Fibroblast of skin of right quadriceps (primary cell): ENCODE data around the gene ZBTB42.

Experiments used
- DNase-seq: peaks from one replicate; pipeline ENCODE4 v3.0.0-alpha.2; 2013

Gene ZBTB42

DNA sequence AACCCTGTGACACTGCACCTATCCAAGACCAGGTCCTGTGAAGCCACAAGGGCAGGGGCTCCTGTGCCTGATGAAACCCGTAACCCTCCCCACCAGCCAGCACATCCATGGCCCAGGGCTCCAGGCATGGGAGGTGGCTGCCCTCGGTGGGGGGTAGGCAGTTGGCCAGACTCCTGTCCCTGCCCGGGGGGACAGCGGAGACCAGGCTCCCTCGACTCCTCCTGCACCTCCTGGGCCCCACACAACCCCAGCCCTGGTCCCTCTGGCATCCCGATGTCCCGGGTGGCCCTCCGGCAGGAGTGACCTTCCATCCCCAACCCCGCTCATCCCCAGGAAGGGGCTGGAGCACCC lies 16.7 kb upstream of the ZBTB42 start:
- DNase-seq: no peak

- DNase-seq: no peak
These were observed 15.8 kb upstream of the ZBTB42 start for GRCh38 chr14:104784846-104785707.

DNA sequence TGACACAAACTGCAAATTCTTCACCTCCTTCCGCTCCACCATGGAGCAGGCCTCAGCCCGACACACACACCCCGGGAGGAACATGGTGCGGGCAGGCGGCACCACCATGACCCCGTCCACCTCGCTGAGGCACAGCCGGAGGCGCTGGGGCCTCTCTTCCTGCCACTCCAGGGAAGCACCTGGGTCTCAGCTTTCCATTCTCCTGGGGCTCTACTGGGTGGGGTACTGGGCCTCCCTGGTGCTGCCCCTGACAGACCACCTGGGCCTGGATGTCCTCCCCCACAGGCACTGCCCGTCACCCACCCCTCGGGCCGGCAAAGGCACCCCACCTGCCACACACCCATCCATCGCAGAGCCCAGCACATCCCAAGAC lies 15.2 kb upstream of the ZBTB42 start:
- no peak for DNase-seq

DNA sequence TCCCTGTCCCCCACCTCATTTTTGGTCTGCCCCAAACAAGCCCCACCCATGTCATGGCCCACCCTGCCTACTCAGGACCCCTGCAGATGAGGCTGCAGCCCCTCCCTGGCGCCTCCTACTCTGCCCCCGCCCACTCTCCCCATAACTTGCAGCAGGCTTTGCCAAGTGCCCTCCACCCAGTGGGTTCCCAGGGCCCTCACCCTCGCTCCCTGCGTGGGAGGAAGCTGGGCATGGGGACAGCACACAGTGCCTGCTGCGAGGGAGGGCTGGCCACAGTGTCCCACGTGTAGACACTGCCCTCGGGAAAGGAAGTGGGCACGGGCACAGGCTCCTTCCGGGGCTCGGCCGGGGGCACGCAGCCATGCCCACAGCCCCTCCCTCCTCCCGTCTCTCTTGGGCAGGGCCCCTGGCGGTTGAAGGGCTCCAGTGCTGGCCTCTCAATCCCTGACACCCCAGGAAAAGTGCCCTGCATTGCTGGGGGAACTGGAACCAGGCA lies 14.8 kb upstream of the ZBTB42 start:
- no peak for DNase-seq

GRCh38 chr14:104786726-104787675 lies 13.9 kb upstream of the ZBTB42 start:
- DNase-seq: no peak

- no peak for DNase-seq
These were observed 13.2 kb upstream of the ZBTB42 start for GRCh38 chr14:104787736-104788135.

DNA sequence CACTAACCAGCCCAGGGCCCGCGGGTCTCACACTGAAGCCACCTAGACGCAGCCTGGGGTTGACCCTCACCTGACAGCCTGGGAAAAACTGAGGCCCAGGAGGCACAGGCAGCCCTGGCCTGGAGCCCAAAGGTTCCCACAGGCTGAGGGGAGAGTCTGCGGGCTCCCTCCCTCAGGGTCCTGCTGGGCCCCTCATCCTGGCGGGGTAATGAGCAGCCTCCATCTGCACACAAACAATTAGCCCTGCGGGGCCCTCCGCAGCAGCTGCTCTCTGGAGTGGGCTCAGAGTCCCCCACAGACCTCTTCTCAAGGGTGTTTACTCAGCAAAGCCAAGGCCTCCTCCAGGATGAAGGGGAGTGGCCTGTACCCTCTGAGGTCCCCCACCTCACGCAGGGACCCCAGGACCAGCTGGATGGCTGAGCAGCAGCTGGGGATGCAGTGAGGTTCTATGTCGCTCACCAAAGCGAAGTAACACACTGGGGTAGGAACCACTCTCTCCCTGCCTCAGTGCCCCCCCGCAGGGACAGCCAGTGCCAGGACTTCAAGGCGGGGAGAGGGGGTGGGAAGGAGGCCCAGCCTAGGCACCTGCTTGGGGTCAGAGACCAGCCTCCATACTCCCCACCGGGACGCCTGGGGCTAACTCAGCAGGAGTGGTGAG lies 12.6 kb upstream of the ZBTB42 start:
- no peak for DNase-seq

DNA sequence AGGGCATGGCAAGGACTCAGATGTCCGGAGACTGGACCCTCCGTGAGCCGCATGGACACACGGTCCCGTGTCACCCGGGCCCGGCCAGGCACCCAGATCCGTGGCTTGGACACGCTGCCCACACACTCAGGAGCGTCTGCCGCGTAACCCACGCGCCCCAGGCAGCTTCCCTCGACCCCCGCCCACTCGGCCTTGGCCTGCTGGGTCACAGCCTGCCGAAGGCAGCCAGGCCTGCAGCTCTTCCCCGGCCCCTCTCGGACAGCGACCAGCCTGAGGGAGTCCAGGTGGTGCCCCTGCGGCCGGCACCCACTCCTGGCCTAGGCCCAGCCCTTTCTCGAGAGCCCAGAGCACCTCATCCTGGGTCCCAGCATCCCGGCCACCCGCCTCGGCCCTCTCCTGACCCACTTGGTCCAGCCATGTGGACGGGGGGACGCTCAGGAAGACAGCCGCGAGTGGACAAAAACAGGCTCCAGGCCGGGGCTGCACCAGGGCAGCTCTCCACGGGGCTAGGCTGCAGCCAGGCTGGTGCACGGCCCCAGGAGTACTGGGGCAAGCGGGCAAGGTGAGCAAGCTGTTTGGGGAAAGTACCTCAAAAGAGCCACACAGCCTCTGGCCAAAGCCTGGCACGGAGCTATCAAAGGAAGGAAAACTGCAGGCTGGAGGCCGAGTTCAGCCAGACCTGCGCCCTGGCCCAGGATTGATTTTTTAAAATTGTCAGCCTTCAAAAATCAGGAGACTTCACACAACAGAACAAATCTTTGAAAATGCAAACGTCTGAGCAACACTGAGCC lies 11.8 kb upstream of the ZBTB42 start:
- DNase-seq: no peak

GRCh38 chr14:104789752-104790743 lies 10.9 kb upstream of the ZBTB42 start:
- DNase-seq: no peak

GRCh38 chr14:104791425-104791824 lies 9.5 kb upstream of the ZBTB42 start:
- no peak for DNase-seq

GRCh38 chr14:104792101-104792884 lies 8.6 kb upstream of the ZBTB42 start:
- no peak for DNase-seq

GRCh38 chr14:104792945-104793702 lies 7.8 kb upstream of the ZBTB42 start:
- DNase-seq: no peak

GRCh38 chr14:104793703-104793959 lies 7.3 kb upstream of the ZBTB42 start:
- DNase-seq: no peak

DNA sequence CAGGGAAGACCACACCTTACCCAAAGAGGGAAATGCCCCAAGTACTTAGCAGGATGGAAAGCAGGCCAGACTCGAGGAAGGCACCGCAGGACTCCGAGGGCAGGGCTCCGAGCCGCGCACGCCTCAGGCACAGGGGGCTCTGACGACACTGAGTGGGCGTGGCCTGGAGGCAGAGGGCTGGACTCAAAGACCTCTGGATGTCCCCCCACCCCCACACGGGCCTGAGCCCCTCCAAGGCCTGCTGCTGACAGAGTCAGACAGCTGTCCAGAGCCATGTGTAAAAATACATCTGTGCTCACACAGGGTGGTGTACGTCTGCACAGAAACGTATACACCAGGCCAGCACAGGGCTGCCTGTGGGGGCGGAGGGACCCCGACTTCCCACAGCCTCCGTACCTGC lies 6.8 kb upstream of the ZBTB42 start:
- DNase-seq: peak; percentile 67

DNA sequence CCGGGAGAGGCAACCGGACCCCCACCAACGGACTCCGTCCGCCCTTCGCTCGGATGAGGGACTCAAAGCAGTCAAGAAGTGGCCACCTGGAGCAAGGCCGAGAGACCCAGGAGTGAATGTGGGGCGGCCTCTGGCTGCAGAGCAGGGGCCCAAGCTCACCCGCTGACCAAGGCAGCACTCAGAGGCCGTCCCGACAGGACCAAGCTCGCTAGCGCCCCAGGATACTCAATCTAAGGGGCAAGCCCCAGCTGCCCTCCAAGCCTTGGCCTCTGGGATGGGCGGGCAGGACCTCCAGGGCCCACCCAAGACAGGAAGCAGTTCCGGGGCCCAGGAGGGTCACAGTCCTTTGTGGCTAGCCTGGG lies 6.3 kb upstream of the ZBTB42 start:
- DNase-seq: no peak

DNA sequence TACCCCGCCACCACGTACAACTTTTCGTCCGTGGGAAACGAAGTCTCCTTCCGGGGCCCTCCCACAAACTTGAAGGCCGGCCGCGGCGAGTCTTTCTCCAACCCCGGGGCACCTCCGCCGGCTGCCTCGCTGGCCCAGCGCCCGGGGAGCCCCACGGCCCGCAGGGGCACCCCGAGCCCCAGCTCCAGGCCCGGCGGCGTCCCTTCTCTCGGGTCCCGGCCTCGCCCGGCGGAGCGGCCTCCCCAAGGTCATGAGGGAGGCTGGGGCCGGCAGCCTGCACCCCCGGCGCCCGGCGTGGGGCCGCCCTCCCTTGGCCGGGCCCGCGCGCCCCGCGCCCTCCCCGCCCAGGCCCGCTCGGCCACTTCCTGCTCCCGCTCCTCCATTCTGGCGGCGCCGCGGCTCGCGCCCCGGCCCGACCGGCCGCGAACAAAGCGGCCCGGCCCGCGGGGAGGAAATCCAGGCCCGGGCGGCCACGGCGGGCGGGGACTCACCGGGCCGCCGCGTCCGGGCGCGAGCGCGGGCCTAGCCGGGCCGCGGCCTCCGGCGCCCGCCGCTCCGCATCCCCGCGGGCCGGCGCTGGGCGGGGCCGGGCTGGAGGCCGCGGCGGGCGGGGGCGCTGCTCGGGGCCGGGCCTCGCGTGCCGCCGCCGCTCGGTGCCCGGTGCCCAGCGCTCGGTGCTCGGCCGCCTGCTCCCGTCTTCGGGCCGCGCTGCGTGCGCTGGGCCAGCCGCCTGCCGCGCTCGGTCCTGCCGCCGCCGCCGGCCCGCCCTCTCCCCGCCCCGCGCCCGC lies 5.7 kb upstream of the ZBTB42 start, which contains the start of gene AKT1:
AKT1 (minus strand) TSS at position 756 of the 788 bp plus-strand sequence. CDS start 3,105 bp downstream, outside the sequence.
- DNase-seq: no peak

- peak; percentile 58 for DNase-seq
These were observed 4.9 kb upstream of the ZBTB42 start for GRCh38 chr14:104795781-104796686.

DNA sequence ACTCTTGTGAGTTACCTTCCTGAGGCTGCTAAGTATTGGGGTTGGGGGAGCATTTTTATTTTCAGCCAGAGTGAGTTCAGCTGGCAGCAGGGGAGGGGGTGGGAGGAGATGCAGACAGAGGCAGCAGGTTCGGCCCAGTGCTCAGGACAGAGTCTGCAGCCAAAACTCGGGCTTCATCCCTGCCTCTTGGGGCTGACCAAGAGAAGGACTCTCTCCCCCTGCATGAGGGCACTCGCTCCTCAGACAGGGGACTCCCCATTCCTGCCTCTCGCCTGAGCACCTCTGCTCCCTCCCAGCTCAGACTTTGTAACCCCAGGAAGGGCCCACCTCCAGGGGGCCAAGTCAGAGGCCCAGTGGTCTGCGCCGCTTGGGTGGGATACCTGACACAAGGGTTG lies 4.2 kb upstream of the ZBTB42 start:
- no peak for DNase-seq
